ENCODE measurements around the gene LRP4.

DNA sequence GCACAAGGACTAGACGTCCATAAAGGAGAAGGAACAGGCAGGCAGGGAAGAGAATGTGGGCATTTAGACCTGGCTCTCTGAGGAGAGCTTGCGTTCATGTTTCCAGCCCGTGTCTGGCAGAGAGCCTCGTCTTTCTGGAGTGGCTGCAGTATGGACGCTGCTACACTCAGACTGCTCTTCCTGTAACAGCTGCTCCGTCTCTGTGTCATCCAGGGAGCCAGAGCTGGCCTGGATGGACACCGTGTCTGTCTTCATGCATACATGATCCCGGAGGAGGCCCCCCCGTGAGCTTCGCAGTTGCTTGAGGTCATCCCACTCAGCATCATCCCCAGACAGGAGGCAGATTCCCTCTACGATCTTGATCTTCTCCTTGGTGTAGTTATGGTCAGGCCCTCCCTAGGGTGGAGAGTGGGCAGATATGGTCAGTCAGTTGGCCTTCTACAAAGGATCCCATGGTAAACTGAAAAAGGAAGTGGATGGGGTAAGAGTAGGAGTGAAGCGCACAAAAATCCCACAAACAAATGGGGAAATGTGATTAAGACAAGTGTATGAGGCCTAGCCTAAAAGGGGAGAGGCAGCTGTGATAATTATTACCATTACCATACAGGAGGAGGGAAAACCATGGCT lies 59.3 kb downstream of the LRP4 start:
- no peak for TF ChIP-seq POLR2A (IDR thresholded peaks at IDR 0.05)
- TF ChIP-seq, protein P1, sequence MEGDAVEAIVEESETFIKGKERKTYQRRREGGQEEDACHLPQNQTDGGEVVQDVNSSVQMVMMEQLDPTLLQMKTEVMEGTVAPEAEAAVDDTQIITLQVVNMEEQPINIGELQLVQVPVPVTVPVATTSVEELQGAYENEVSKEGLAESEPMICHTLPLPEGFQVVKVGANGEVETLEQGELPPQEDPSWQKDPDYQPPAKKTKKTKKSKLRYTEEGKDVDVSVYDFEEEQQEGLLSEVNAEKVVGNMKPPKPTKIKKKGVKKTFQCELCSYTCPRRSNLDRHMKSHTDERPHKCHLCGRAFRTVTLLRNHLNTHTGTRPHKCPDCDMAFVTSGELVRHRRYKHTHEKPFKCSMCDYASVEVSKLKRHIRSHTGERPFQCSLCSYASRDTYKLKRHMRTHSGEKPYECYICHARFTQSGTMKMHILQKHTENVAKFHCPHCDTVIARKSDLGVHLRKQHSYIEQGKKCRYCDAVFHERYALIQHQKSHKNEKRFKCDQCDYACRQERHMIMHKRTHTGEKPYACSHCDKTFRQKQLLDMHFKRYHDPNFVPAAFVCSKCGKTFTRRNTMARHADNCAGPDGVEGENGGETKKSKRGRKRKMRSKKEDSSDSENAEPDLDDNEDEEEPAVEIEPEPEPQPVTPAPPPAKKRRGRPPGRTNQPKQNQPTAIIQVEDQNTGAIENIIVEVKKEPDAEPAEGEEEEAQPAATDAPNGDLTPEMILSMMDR (IDR thresholded peaks at IDR 0.05) = no peak
